H9 (cell line): ENCODE data around the gene LRRC45. TPM values are rescaled to one million over a fixed set of nuclear protein-coding genes. Genes with fewer than 3 reads are reported as not detected.

Experiments used
- DNase-seq: peaks from one replicate; pipeline ENCODE4 v3.0.0-alpha.2; 2017
- H2AFZ ChIP-seq: one replicate; pipeline ENCODE4 v1.6.1; 2013; ENCODE audit warnings: mild to moderate bottlenecking, low read length, control low read depth, moderate library complexity
- H2AK5ac ChIP-seq: 2 replicates; pipeline ENCODE4 v1.6.1; 2013; ENCODE audit warnings: low read length, control low read depth, mixed read lengths; ENCODE audit not compliant: insufficient read length
- H2BK120ac ChIP-seq: one replicate; pipeline ENCODE4 v1.6.1; 2013; ENCODE audit warnings: low read depth, mild to moderate bottlenecking, low read length, control low read depth, inconsistent platforms; ENCODE audit not compliant: poor library complexity, severe bottlenecking
- H2BK12ac ChIP-seq: 2 replicates; pipeline ENCODE4 v1.6.1; 2013; ENCODE audit warnings: low read length, control low read depth, mixed read lengths, low read depth; ENCODE audit not compliant: insufficient read length
- H2BK15ac ChIP-seq: 2 replicates; pipeline ENCODE4 v1.6.1; 2013; ENCODE audit warnings: low read depth, low read length, control low read depth
- H2BK20ac ChIP-seq: one replicate; pipeline ENCODE4 v1.6.1; 2013; ENCODE audit warnings: low read depth, mild to moderate bottlenecking, low read length, control low read depth, inconsistent platforms; ENCODE audit not compliant: poor library complexity, severe bottlenecking
- H2BK5ac ChIP-seq: 2 replicates; pipeline ENCODE4 v1.6.1; 2013; ENCODE audit warnings: low read length, control low read depth, mixed read lengths; ENCODE audit not compliant: insufficient read length
- H3K14ac ChIP-seq: 2 replicates; pipeline ENCODE4 v1.6.1; 2013; ENCODE audit warnings: low read length, control low read depth; ENCODE audit not compliant: insufficient read depth
- H3K18ac ChIP-seq: 2 replicates; pipeline ENCODE4 v1.6.1; 2013; ENCODE audit warnings: low read depth, mild to moderate bottlenecking, mixed read lengths, low read length, control low read depth; ENCODE audit not compliant: insufficient read length
- H3K23ac ChIP-seq: 2 replicates; pipeline ENCODE4 v1.6.1; 2013; ENCODE audit warnings: low read length, control low read depth, mixed read lengths, low read depth; ENCODE audit not compliant: insufficient read length
- H3K23me2 ChIP-seq: 2 replicates; pipeline ENCODE4 v1.6.1; 2013; ENCODE audit warnings: low read depth, mild to moderate bottlenecking, mixed read lengths, low read length, control low read depth; ENCODE audit not compliant: insufficient read length, poor library complexity, severe bottlenecking
- H3K27ac ChIP-seq: 2 replicates; pipeline ENCODE4 v1.5.1; 2013; ENCODE audit warnings: low read length, control low read depth, mixed read lengths, low read depth; ENCODE audit not compliant: insufficient read length
- H3K27me3 ChIP-seq: 2 replicates; pipeline ENCODE4 v1.6.1; 2013; ENCODE audit warnings: low read length, control low read depth, inconsistent platforms; ENCODE audit not compliant: insufficient read depth
- H3K4ac ChIP-seq: 2 replicates; pipeline ENCODE4 v1.6.1; 2013; ENCODE audit warnings: low read depth, mild to moderate bottlenecking, control low read depth, inconsistent platforms, low read length, moderate library complexity
- H3K4me1 ChIP-seq: 2 replicates; pipeline ENCODE4 v1.6.1; 2013; ENCODE audit warnings: low read length, control low read depth, inconsistent platforms; ENCODE audit not compliant: insufficient read depth
- H3K4me2 ChIP-seq: 2 replicates; pipeline ENCODE4 v1.6.1; 2013; ENCODE audit warnings: low read length, control low read depth, mixed read lengths; ENCODE audit not compliant: insufficient read length, insufficient read depth
- H3K56ac ChIP-seq: 2 replicates; pipeline ENCODE4 v1.6.1; 2013; ENCODE audit warnings: low read depth, mild to moderate bottlenecking, mixed read lengths, low read length, control low read depth; ENCODE audit not compliant: insufficient read length
- H3K79me1 ChIP-seq: 2 replicates; pipeline ENCODE4 v1.6.1; 2013; ENCODE audit warnings: low read depth, mild to moderate bottlenecking, moderate library complexity, low read length, control low read depth, inconsistent platforms; ENCODE audit not compliant: insufficient read depth, poor library complexity, severe bottlenecking
- H3K79me2 ChIP-seq: 2 replicates; pipeline ENCODE4 v1.6.1; 2013; ENCODE audit warnings: low read length, control low read depth, inconsistent platforms; ENCODE audit not compliant: insufficient read depth
- H3K9ac ChIP-seq: 2 replicates; pipeline ENCODE4 v1.6.1; 2013; ENCODE audit warnings: low read length, control low read depth, mixed read lengths; ENCODE audit not compliant: insufficient read length; ENCODE audit errors: extremely low read depth
- H3K9me3 ChIP-seq: one replicate; pipeline ENCODE4 v1.6.1; 2013; ENCODE audit warnings: low read depth, low read length, inconsistent platforms; ENCODE audit not compliant: control insufficient read depth
- H3T11ph ChIP-seq: one replicate; pipeline ENCODE4 v1.6.1; 2013; ENCODE audit warnings: mild to moderate bottlenecking, low read length, control low read depth, inconsistent platforms
- H4K20me1 ChIP-seq: one replicate; pipeline ENCODE4 v1.6.1; 2013; ENCODE audit not compliant: control insufficient read depth, insufficient read length, insufficient read depth
- H4K5ac ChIP-seq: 2 replicates; pipeline ENCODE4 v1.6.1; 2013; ENCODE audit warnings: low read depth, mild to moderate bottlenecking, mixed read lengths, low read length, control low read depth; ENCODE audit not compliant: insufficient read length
- H4K8ac ChIP-seq: replicated peaks from 2 replicates; pipeline ENCODE4 v1.6.1; 2013; ENCODE audit warnings: low read length, control low read depth, mixed read lengths, low read depth; ENCODE audit not compliant: insufficient read length
- H4K91ac ChIP-seq: 2 replicates; pipeline ENCODE4 v1.6.1; 2013; ENCODE audit warnings: low read depth, mild to moderate bottlenecking, moderate library complexity, mixed read lengths, low read length, control low read depth; ENCODE audit not compliant: insufficient read length
- H3K27ac Mint-ChIP-seq, 3 experiments: 2 replicates in 2 of 3; 3 replicates in 1 of 3; pipeline ENCODE4 v1.8.0; 2020 to 2021; ENCODE audit warnings: mixed read lengths in 3 of 3, mild to moderate bottlenecking in 1 of 3, moderate library complexity in 1 of 3
- H3K27me3 Mint-ChIP-seq: 2 replicates; pipeline ENCODE4 v1.8.0; 2021; ENCODE audit warnings: low read depth, mild to moderate bottlenecking, moderate library complexity, mixed read lengths
- H3K36me3 Mint-ChIP-seq, 3 experiments: 2 replicates in 2 of 3; 3 replicates in 1 of 3; pipeline ENCODE4 v1.8.0; 2020 to 2021; ENCODE audit warnings: low read depth in 3 of 3, mixed read lengths in 3 of 3; ENCODE audit not compliant: insufficient read depth in 1 of 3
- H3K4me1 Mint-ChIP-seq, 2 experiments: 2 replicates each; pipeline ENCODE4 v1.8.0; 2020; ENCODE audit warnings: mixed read lengths in 2 of 2
- H3K4me3 Mint-ChIP-seq, 2 experiments: 2 replicates in 1 of 2; 3 replicates in 1 of 2; pipeline ENCODE4 v1.8.0; 2020 to 2021; ENCODE audit warnings: mild to moderate bottlenecking in 2 of 2, mixed read lengths in 2 of 2, moderate library complexity in 1 of 2
- H3K9me3 Mint-ChIP-seq, 2 experiments: 2 replicates in 1 of 2; 3 replicates in 1 of 2; pipeline ENCODE4 v1.8.0; 2020; ENCODE audit warnings: mild to moderate bottlenecking in 2 of 2, mixed read lengths in 2 of 2, moderate library complexity in 1 of 2
- WGBS: extraction: QIAGEN DNeasy Blood & Tissue Kit; methylation state at CpG from one replicate; pipeline ENCODE4 v1.1.7; 2013; ENCODE audit warnings: missing lambda C conversion rate, low lambda C conversion rate, mixed read lengths; ENCODE audit not compliant: insufficient read length; ENCODE audit errors: extremely low coverage; 5-methylcytosine and 5-hydroxymethylcytosine counted together
- total RNA-seq: library from RNA; stranded (reverse); gene quantifications from 2 replicates; pipeline ENCODE4 v1.2.1, GENCODE V29; 2021
- TF ChIP-seq, protein P1 (sequence below): fragments of 200-600 bp; sonication (generic); conservative IDR thresholded peaks from 3 replicates; pipeline ENCODE4 v1.8.0; 2021; ENCODE audit warnings: antibody characterized with exemption, mild to moderate bottlenecking

The LRRC45 gene
- total RNA-seq, 1 experiment from 2014 or later, result 28.7 TPM

DNA sequence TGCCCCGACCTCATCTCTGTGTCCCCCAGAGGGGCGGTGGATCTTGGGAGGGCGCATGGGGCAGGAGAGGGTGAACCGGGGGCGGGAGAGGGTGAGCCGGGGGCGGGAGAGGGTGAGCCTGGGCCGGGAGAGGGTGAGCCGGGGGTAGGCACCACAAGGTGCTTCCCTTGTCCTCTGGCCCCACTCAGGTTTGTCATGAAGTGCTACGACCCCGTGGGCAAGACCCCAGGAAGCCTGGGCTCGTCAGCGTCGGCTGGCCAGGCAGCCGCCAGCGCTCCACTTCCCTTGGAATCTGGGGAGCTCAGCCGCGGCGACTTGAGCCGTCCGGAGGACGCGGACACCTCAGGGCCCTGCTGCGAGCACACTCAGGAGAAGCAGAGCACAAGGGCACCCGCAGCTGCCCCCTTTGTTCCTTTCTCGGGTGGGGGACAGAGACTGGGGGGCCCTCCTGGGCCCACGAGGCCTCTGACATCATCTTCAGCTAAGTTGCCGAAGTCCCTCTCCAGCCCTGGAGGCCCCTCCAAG is 26.8 kb upstream of the LRRC45 start:
- no peaks in the 10 kb centered on the region for H3K79me2 ChIP-seq
- H3K4me3 Mint-ChIP-seq, result no peak overlapping the region
- no peak overlapping the region for H4K8ac ChIP-seq
- H3K27ac ChIP-seq, result no peak overlapping the region
- TF ChIP-seq, protein P1, sequence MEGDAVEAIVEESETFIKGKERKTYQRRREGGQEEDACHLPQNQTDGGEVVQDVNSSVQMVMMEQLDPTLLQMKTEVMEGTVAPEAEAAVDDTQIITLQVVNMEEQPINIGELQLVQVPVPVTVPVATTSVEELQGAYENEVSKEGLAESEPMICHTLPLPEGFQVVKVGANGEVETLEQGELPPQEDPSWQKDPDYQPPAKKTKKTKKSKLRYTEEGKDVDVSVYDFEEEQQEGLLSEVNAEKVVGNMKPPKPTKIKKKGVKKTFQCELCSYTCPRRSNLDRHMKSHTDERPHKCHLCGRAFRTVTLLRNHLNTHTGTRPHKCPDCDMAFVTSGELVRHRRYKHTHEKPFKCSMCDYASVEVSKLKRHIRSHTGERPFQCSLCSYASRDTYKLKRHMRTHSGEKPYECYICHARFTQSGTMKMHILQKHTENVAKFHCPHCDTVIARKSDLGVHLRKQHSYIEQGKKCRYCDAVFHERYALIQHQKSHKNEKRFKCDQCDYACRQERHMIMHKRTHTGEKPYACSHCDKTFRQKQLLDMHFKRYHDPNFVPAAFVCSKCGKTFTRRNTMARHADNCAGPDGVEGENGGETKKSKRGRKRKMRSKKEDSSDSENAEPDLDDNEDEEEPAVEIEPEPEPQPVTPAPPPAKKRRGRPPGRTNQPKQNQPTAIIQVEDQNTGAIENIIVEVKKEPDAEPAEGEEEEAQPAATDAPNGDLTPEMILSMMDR, result no peak
- DNase-seq, result no peak
- no peak overlapping the region for H3T11ph ChIP-seq
- H3K9me3 ChIP-seq, result no peaks in the 10 kb centered on the region
- H4K20me1 ChIP-seq, result no peaks in the 10 kb centered on the region
- H2BK5ac ChIP-seq, result no peak overlapping the region
- no peaks in the 10 kb centered on the region for H3K27me3 Mint-ChIP-seq
- no peak overlapping the region for H2BK12ac ChIP-seq
- H3K4me2 ChIP-seq, result no peak overlapping the region
- H3K4me1 ChIP-seq, result no peaks in the 10 kb centered on the region; the same call in 1 of the 2 replicates
- no peak overlapping the region for H3K18ac ChIP-seq
- no CpG with 5 or more reads among the region's 28 CpGs for WGBS
- no peak overlapping the region for H3K23ac ChIP-seq
- no peak overlapping the region for H3K4ac ChIP-seq
- peak overlapping the region; percentile 36 to 87 (median 49); a peak in 4 of 7 replicates for H3K27ac Mint-ChIP-seq
- no peak overlapping the region for H4K5ac ChIP-seq
- peaks cover 0 to 9% (median 9%) of the 10 kb centered on the region in 3 experiments; a peak in 6 of 7 replicates for H3K36me3 Mint-ChIP-seq
- H3K9ac ChIP-seq, result no peak overlapping the region
- no peak overlapping the region for H2AFZ ChIP-seq
- H2BK15ac ChIP-seq, result no peak overlapping the region
- no peak overlapping the region for H4K91ac ChIP-seq
- H3K14ac ChIP-seq, result no peak overlapping the region
- no peaks in the 10 kb centered on the region for H3K27me3 ChIP-seq
- no peaks in the 10 kb centered on the region for H3K23me2 ChIP-seq
- H2BK120ac ChIP-seq, result no peak overlapping the region
- no peaks in the 10 kb centered on the region for H3K79me1 ChIP-seq
- peaks cover 11 to 26% of the 10 kb centered on the region in 2 experiments for H3K4me1 Mint-ChIP-seq
- H2AK5ac ChIP-seq, result no peak overlapping the region
- no peak overlapping the region for H3K56ac ChIP-seq
- H2BK20ac ChIP-seq, result no peak overlapping the region
- no peaks in the 10 kb centered on the region for H3K9me3 Mint-ChIP-seq
